UCSD-AML1 (cell line): ENCODE results near the gene RRP15.

Experiments
- DNase-seq: peaks from one replicate; lab custom pipeline; 2025; ENCODE audit not compliant: unreplicated experiment; lab: John Stamatoyannopoulos, UW

The RRP15 gene

DNA sequence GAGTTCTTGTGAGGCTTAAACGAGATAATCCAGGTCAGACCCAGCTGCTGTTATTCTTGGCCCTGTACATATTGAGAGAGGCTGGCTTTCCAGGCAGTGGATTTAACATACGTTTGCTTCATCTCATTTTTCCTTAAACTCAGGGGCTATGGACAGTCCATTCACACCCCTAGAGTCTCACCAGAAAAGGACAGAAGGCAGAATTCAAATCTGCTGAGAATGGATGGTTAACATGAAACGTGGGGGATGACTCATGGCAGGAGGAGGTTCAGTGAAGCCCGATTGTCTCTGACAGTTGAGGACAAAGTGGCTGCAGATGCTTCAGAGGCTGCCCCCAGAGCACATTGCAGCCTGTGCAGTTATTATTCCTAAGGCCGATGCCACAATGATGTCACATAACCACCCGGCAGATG is 99.5 kb downstream of the RRP15 start:
- no peak for DNase-seq
